NCI-H2081 (cell line): Measurements from ENCODE around the gene UPK2.

Experiments
- DNase-seq, 2 experiments: peaks; one replicate each; lab custom pipeline; 2025; lab: John Stamatoyannopoulos, UW

Gene UPK2

DNA sequence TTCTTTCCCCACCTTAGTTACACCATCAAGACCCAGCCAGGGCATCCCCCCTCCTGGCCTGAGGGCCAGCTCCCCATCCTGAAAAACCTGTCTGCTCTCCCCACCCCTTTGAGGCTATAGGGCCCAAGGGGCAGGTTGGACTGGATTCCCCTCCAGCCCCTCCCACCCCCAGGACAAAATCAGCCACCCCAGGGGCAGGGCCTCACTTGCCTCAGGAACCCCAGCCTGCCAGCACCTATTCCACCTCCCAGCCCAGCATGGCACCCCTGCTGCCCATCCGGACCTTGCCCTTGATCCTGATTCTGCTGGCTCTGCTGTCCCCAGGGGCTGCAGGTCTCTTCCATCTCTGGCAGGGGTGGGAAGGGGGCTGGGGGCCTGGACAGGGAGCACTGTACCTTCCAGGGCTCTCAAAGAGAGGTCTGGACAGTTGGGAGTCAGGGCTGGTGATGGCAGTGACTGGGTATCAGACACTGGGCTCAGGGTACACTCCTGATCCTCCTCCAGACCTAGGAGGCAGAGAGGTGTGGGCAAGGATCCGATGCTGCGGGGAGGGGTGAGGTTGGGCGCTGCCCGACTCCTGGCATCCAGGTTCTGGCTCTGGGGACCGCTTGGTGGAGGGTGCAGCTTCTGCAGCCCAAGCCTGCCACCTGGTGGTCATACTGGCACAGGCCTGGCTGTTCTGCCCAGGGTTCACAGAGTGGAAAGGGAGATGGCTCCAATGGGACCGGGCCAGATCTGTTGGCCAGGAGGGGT, at the start of gene UPK2:
UPK2 (plus strand) TSS at position 205 of the 753 bp plus-strand sequence; CDS start at position 258, 53 bp downstream.
- peak; percentile 79 to 84 for DNase-seq

DNA sequence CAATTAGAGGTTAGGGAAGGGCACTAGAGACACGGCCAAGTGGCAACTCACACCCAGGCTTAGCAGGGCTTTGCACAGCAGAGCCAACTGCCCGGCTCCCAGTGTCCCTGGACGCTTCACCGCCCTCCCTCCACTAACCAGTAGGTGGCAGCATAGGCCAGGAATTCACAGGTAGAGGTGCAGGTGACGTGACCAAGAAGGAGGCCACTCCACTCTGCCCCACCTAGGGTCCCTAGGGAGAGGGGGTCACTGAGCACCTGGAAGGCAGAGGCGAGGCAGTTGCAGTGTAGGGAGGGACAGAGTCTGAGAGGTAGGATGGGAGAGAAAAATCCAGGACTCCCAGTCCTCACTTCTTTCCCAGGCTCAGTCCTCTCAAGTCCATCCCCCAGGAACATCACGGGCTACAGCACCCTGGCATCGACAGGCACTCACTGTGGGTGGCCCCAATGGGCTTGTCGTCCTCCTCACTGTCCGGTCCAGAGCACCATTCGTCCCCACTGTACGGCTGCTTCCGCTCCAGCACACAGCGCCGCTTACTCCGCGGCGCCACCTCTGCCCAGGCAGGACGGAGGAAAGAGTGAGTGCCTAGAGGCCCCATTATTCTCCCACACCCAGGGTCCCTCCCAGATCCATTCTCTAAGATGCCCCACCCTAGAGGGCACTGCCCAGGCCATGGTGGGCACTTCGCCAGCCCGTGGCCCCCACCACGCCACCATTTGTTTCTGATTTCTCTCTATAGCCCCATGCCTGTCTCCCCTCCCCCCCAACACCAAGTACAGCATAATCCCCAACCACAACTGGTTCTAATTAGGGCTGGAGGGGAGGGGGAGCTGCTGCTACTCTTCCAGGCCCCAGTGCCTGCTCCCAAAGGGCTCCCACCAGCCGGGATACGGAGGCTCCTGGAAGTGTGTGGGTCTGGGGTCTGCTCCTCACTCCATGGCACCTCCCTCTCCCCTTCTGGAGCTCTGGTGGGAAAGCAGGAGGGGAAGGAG, 48.8 kb upstream of the UPK2 start:
- peak; percentile 77 for DNase-seq

DNA sequence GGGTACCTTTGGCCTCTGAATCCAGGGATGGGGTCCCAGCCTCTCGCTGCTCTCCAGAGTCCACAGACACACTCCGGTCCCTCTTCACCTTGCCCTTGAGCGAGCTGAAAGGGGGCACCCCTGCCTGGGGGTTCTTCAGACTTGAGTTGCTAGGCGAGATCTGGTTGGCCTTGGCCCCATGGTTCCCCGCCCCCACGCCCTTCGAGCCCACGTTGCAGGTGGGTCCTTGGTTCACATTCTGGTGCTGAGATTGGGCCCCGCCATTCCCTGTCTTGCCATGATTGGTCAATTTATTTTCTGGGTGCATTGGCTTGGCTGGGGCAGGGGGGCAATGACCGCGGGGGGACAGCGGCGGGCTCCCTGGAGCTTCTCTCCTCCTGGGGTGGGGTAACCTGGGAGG, 47.8 kb upstream of the UPK2 start:
- no peak for DNase-seq

DNA sequence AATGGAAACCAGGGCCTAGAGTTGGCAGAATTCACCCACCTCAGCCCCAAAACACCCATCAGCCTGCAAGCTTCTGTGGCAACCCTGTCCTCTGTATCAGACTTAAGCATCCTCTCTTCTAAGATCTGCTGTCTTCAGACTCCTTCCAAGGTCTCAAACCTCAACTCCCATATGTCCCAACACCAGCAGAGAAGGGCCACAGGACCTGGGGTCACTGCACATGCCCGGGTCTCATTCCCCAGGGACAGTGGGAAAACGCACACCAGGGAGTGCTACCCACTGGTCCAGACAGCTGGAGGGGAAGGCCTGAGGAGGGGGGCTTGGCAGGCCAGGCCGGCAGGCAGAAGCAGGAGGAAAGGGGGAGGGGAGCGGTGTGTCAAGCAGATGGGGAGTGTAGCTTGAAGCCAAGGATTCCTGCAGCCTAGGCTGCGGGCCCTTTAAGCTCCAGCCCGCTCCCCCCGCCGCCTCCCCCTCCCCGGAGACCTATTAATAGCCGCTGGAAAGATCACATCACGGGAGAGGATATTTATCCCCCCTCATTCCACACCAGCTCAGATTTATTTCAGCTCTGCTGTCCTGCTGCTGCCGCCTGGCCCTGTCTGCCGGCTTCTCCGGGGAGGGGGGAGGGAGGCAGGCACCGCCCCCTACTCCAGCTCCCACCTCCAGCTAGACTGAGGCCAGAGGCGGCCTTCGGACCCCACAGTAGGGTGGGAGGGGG, 47.0 kb upstream of the UPK2 start:
- DNase-seq: peak; percentile 49

DNA sequence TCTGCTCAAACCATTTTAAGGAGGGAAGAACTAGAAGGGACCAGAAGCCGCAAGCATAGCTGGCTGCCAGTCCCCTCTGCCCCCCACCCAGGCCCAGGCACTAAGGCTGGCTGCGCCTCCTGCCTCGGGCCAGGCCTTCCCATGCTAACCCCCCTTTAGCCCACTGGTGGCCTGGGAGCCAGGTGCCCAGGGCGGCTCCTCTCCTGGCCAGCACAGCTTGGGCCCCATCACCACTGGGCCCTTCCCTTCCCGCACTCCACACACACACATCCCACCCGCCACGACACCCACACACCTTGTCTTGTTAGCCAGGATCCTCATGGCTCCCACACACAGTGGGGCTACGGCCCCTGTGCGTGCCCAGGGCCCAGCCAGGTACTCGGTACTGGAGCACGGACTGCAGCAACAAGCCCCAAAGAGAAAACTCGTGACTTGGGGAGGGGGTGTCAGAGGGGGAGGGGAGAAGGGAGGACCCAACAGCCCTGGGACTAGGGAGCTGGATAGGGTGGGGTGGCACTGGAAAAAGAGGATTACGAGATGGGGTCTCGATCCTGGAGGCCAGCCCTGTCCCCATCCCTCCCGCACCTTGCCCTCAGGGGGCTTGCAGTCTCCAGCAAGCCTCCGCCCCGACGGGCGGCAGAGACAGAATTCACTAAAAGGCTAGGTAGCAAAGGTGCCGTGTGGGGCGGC, 46.3 kb upstream of the UPK2 start:
- no peak for DNase-seq

DNA sequence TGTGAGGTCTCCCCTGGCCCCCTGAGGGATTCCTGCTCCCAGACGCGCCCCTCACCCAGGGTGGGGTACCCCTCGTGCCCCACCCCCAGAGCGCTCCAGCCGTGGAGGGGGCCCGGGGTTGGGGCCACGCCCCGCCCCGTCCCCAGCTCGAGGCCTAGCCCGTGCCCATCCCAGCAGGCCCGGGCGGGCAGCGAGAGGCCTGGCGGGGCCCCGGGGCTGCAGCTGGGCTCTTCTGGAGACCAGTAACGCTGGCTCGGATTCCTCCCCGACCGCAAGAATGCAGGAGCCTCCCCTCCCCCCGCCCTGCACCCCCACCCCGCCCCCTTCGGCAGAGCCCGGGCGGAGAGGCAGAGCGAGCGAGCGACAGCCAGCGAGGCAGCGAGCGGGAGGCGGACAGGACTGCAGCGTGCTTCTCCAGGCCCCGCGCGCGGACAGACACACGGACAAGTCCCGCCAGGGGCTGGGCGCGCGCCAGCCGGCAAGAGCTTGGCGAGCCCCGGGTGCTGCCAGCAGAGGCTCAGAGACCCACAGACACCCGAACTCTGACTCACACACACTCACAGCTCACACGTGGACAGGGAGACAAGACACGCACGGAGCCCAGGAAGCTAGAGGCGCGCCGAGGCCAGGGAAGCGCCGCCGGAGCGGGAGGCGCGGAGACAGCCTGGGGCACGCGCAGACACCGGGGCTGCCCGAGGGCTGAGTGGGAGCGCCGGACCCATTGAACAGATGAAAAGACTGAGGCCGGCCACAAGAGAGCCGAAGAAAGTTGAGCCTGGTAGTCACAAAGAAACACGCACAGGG, 45.6 kb upstream of the UPK2 start:
- DNase-seq: no peak

DNA sequence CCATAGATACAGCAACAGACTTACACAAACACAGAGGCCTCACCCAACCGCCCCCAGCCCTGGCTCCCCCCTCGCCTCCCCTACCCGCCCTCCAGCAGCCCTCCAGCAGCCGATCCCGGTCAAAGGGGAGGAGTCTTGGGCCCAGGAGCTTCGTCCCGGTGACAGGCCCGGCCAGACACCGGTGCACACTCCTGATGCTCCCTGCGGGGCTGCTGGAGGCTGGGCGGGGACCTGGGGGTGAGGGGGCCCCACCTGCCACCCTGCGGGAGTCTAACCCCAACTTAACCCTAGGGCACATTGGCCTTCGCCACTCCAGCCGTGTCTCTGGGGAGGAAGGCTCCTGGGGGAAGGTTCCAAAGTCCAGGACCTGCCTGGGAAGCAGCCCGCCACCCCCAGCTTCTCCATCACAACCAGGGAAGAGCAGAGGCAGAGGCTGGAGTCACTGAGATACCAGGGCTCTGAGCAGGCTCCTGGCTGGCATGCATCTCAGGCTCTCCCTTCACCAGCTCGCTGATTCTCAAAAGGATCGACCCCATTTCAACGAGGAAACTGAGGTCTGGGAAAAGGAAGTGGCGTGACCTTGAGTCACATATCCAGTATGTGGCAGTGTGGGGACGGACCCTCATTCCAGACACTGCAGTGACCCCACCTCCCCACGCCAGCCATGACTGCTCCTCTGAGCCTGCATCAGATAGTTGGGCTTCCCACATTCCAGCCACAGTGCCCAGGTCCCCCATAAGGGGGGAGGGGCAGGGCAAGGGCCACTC, 44.8 kb upstream of the UPK2 start:
- DNase-seq: no peak

DNA sequence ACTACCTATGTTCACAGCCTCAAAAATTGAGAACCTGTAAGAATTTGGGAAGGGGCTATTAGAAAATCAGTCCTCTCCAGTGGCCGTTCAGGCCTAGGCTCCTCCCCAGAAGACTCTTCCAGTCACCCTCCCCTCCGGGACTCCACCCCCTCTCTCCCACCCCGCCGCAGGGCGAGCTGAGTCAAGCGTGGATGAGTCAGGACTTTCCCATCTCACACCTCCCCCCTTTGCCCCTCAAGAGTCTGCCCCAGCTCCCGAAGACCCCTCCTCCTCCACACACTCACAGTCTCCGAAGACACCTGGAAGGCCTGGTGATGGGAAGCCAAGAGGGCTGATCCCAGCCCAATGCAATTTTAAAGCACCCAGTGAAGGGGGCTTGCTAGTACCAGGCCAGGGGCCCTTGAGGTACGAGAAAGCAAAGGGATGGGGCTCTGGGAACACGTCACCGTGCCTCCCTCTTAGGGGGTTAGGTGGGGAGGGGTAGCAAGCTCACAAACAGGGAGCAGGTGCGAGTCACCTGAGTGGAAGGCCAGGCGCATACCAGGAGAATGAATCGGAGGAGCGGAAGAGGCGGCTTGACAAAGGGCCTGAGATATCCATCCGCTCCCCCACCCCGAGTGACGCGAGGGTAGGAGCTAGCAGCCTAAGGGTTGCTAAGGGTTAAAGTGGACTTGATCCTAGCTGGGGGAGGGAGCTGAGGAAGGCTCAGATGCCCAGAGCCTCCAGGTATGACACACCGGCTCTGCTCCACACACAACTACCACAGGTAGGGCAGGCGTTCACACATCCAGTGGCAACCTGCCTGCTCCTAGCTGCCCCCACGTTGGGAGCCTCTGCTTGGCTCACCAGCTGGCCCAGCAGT, 44.0 kb upstream of the UPK2 start:
- DNase-seq: no peak

DNA sequence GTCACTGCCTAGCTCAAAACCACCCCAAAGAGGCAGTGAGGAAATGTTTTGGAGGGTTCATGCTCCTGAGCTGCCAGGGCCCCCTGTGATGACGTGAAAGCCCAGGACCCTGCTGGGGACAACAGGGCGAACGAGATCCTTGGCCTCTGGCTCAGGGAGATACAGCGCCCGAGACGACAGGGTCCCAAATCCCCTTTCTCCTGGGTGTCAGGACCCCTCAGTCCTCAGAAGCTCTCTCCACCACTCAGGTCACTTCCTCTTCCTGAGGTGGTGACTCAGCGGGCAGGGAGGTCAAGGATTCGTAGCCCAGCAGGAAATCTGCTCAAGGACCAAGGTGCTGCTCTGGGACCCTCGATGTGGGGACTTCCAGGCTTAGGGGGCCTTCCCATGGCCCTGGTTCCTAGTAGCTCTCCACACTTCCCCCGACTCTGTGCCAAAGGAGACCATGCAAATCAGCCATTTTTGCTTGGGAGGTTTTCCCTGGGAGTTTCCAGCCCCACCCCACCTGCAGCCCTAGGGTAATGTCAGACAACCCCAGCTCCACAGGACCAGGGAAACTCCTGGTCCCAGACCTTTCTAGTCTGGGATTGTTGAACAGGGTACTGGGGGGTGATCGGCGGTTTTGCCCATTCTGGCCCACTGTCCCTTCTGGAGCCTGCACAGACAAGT, 43.2 kb upstream of the UPK2 start:
- DNase-seq: no peak

DNA sequence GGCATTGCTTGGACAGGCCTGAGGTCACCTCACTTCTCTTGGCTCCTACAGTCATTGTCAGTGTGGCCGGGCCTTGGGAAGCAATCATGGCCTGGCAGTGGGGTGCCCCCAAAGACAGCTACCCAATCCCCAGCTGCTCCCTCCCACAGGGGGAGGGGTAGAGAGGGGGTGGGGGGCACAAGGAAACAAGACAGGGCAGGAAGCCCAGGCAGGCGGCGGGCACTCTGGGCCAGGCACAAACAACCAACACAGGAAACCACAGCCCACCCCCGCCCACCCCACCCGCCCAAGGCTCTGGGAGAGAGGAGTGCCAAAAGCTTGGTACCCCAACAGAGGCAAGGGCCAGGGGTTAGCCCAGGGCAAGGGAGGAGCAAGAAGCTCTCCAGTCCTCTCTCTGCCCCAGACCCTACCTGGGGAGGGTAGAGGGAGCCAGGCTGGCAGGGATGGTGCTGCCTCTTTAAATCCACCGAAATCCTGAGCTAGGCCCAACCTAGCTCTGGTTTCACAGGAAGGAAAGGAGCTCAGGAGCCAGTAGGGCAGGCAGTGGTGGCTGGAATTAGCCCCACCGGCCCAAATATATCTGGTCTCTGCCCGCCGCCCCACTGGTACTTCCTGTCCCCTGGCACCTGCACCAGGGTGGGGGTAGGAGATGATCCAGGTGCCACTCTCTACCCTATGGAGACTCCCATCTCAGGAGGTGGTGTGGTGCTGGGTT, 42.5 kb upstream of the UPK2 start:
- no peak for DNase-seq

DNA sequence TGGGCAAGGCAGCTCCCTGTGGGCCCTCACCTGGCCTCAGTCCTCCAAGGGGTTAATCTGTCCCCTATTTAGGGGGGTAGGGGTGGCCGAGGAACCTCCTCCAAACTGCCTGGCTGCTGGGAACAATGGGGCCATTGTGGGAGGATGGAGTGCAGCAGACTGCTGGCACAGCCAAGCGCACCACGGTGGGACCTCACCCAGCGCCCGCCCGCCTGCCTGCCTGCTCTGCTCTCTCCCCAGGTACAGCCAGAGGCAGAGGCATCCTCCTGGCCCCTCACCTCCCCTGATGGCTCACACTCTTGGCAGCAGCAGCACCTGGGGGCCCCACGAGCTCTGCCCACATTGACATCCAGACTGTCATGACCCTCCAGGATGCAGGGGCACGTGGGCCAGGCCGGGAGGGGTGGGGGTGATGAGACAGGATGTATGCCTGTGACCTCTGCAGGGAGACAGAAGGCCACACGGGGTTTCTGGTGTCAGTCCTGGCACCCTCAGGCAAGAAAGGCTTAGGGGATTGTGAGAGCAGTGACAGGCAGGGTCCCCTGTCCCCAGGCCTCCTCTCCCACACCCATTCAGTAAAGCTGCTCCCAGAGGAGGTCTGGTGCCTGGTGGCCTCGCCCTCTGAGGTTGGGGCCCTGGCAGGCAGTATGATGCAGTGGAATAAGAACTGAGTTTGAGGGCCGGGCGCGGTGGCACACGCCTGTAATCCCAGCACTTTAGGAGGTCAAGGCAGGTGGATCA, 41.8 kb upstream of the UPK2 start:
- DNase-seq: peak; percentile 48 to 87

DNA sequence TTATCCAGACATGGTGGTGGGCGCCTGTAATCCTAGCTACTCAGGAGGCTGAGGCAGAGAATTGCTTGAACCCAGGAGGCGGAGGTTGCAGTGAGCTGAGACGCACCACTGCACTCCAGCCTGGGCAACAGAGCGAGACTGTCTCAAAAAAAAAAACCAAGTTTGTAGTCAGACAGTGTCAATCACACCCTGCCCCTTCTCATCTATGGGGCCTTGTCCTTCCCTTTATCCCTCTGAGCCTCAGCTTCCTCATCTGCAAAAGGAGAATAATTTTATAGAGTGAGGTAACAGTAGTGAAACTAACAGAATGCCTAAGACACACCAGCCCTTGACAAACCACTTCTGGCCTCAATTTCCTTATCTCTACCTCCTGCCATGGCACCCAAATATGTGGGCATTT, 41.1 kb upstream of the UPK2 start:
- DNase-seq: no peak

DNA sequence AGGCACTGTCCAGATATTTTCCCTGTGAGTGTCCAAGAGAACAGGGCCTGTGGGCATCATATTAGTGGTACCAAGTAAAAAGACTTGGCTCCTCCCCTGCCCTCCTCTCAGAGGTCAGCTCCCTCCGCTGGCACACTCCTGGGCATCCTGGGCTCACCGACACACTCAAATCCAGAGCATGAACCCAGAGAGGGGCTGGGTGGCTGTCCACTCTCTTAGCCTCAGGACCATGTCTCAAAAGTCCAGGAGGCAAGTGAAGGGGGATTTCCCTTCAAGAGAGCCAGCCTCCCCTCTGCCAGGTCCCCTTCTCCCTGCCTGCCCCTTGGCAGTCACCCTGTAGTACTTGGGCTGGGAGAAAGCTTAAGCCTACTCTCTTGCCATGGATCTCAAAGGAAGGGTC, 40.7 kb upstream of the UPK2 start:
- DNase-seq: no peak

DNA sequence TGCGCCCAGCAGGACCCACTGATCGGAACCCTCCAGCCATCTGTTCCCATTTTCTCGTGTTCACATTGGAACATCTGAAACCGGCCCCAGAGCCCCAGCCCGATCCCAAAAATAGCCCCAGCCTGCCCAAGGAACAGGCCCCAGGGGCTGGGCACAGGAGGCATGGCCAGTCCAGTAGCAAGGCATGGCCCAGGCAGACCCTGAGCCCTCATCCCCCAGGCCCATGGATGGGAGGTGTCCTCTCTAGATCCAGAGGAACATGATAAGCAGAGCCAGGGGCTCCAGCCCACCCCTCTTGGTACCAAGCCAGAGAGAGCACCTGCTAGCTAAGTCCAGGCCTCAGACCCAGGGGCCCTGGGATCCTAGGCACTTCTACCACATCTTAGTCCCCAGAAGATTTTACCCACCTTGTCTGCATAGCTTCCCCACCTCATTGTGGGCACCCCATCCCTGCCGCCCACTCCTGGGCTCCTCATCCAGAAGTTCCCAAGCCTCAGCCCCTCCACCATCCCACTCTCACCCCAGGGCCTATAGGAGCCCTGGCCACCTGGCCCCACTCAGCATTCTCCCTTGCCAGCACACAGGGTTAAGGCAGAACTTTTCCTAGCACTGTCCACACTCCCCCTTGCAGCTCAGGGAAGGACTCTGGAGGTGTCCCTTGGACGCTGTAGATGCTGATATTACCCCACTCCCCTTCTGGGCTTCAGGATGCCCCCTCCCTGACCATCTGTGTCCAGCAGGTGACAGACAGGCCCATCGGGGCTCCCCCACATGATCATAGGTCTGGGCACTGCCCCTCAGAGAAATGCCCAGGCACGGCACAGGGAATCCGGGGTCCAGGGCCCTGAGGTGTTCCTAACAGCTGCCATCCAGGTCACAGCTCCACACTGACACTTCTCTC, 39.9 kb upstream of the UPK2 start:
- no peak for DNase-seq

DNA sequence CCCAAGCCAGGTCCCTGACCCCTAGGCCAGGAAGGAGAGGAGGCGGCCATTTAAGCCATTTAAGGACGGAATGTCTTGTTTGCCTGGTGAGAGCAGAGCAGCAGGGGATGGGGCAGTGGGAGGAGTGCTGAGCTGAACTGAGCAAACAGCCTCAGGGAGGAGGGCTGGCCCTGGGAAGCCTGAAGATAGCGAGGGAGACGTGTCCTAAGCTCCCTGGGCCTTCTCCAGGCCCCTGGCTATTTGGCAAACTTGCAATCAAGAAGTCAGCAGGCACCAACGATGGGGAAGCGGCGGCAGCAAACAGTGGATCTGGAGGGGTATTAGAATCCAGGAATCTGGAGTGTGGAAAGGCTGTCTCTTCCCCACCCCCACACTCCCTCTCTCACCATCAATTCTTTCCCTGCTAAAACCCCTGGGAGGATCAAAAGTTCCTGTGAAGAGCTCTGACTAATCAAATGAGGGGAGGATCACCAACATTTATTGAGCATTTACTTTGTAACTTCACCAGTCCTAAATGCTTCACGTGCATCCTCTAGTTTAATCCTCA, 39.2 kb upstream of the UPK2 start:
- peak; percentile 11 to 50 for DNase-seq
